GM20000 (cell line): Measurements from ENCODE around the gene CCBE1.

Experiments used
- DNase-seq: peaks from one replicate; pipeline ENCODE4 v3.0.0; 2012; ENCODE audit warnings: low spot score
- CTCF ChIP-seq: IDR thresholded peaks from 2 replicates; pipeline ENCODE4 v1.5.1; 2012; ENCODE audit warnings: mild to moderate bottlenecking, control low read depth; ENCODE audit errors: extremely low read depth, missing control alignments

CCBE1 gene

GRCh38 chr18:59460072-59460420 lies 237.2 kb downstream of the CCBE1 start:
- DNase-seq = no peak
- no peak for TF ChIP-seq CTCF

GRCh38 chr18:59459369-59460071 lies 237.7 kb downstream of the CCBE1 start:
- peak; percentile 29 for DNase-seq
- peak; percentile 31 for TF ChIP-seq CTCF

- no peak for TF ChIP-seq CTCF
- no peak for DNase-seq
Observed at GRCh38 chr18:59458575-59458974, 238.6 kb downstream of the CCBE1 start.

- no peak for TF ChIP-seq CTCF
- no peak for DNase-seq
Observed at GRCh38 chr18:59456657-59457056, 240.6 kb downstream of the CCBE1 start.

GRCh38 chr18:59455728-59456276 lies 241.4 kb downstream of the CCBE1 start:
- no peak for DNase-seq
- TF ChIP-seq CTCF = no peak

GRCh38 chr18:59454909-59455727 lies 242.1 kb downstream of the CCBE1 start:
- TF ChIP-seq CTCF = no peak
- no peak for DNase-seq

GRCh38 chr18:59453468-59453961 lies 243.7 kb downstream of the CCBE1 start:
- DNase-seq = no peak
- TF ChIP-seq CTCF = no peak
